ENCODE data around the gene CLMN.

DNA sequence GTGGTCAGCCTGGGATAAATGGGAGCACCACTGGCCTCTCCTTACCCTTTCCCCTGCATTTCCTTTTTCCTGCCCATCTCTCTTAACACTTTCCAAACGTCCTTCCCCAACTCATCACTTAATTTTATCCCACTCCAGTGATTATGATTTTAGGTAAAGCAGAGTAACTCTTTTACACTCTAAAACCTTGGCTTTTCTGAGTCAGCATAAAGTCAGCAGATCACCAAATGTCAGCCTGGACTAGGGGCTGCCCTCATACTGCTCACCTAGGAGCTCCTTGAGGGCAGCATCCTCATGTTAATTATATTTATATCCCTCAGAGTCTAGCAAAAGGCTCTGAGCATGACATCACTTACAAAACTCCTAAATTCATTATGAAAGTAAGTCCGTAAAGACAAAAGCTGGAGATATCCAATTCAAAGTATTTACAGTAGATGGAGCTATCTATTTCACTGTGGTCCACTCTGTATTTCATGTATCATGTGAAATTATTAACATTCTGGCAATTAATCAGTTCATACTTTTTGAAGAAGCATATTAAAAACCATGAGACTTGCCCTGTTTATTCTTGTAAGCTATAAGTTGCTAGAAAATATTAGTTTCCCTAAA is 145.4 kb downstream of the CLMN start:
- TF ChIP-seq EZH2 (IDR thresholded peaks at IDR 0.05) = no peak
- no peak for TF ChIP-seq POLR2AphosphoS5 (IDR thresholded peaks at IDR 0.05; ENCODE audit: borderline replicate concordance, low read depth, low read length)
- TF ChIP-seq FOXP2 (optimal IDR thresholded peaks at IDR 0.05; ENCODE audit: control extremely low read depth, extremely low read length, insufficient read depth) = no peak
